HEK293 (cell line): ENCODE results near the gene MEF2C.

Experiments used
- CTCF ChIA-PET: fragments of 350-600 bp; formaldehyde crosslinking; extraction: SDS; loops from one replicate; lab custom pipeline; 2021; ENCODE audit warnings: antibody characterized with exemption; lab: Yijun Ruan, JAX
- POLR2A ChIA-PET: fragments of 300-600 bp; formaldehyde crosslinking; extraction: SDS; loops from one replicate; lab custom pipeline; 2020; ENCODE audit warnings: antibody characterized with exemption, inconsistent platforms; lab: Yijun Ruan, JAX
- H3K27ac ChIP-seq: fragments of 200-500 bp; sonication (Bioruptor generic); 2 replicates; pipeline ENCODE4 v1.5.1; 2014; ENCODE audit warnings: low read depth, low read length, control low read depth, inconsistent platforms; ENCODE audit errors: extremely low read depth
- H3K36me3 ChIP-seq, 2 experiments: fragments of 200-500 bp in 1 of 2; sonication (Bioruptor generic) in 1 of 2; 1 replicate in 1 of 2; 2 replicates in 1 of 2; pipeline ENCODE4 v1.5.1; 2014 to 2017; ENCODE audit warnings: inconsistent platforms in 2 of 2, low read length in 2 of 2; ENCODE audit not compliant: control insufficient read depth in 2 of 2, insufficient read depth in 1 of 2
- H3K4me1 ChIP-seq: fragments of 200-500 bp; sonication (Bioruptor generic); 2 replicates; pipeline ENCODE4 v1.5.1; 2014; ENCODE audit warnings: mild to moderate bottlenecking, low read length, inconsistent platforms; ENCODE audit not compliant: control insufficient read depth, insufficient read depth
- H3K4me3 ChIP-seq: 2 replicates; pipeline ENCODE4 v1.5.1; 2011; ENCODE audit warnings: low read depth, mild to moderate bottlenecking, control low read depth, low read length, moderate library complexity
- H3K9me3 ChIP-seq: fragments of 200-500 bp; sonication (Bioruptor generic); 2 replicates; pipeline ENCODE4 v1.5.1; 2014; ENCODE audit warnings: low read depth, low read length, inconsistent platforms; ENCODE audit not compliant: control insufficient read depth, insufficient read depth
- GLIS1 ChIP-seq: fragments of 450-650 bp; formaldehyde crosslinking; IDR thresholded peaks from 2 replicates; pipeline ENCODE4 v1.5.1; 2016; ENCODE audit warnings: missing biosample characterization, missing genetic modification characterization
- MYNN ChIP-seq: fragments of 450-650 bp; formaldehyde crosslinking; IDR thresholded peaks from 2 replicates; pipeline ENCODE4 v1.5.1; 2016; ENCODE audit warnings: missing biosample characterization, missing genetic modification characterization, borderline replicate concordance
- MZF1 ChIP-seq: fragments of 450-650 bp; formaldehyde crosslinking; IDR thresholded peaks from 2 replicates; pipeline ENCODE4 v1.5.1; 2017; ENCODE audit warnings: missing biosample characterization, missing genetic modification characterization, borderline replicate concordance
- ZIC2 ChIP-seq: fragments of 450-650 bp; formaldehyde crosslinking; IDR thresholded peaks from 2 replicates; pipeline ENCODE4 v1.5.1; 2016; ENCODE audit warnings: missing biosample characterization, missing genetic modification characterization
- ZNF10 ChIP-seq: fragments of 450-650 bp; formaldehyde crosslinking; IDR thresholded peaks from 2 replicates; pipeline ENCODE4 v1.5.1; 2017; ENCODE audit warnings: missing biosample characterization, missing genetic modification characterization
- ZNF114 ChIP-seq: fragments of 450-650 bp; formaldehyde crosslinking; IDR thresholded peaks from 2 replicates; pipeline ENCODE4 v1.5.0; 2017; ENCODE audit warnings: missing biosample characterization, missing genetic modification characterization
- ZNF133 ChIP-seq: fragments of 450-650 bp; formaldehyde crosslinking; IDR thresholded peaks from 2 replicates; pipeline ENCODE4 v1.5.1; 2016; ENCODE audit warnings: missing biosample characterization, missing genetic modification characterization
- ZNF174 ChIP-seq: fragments of 450-650 bp; formaldehyde crosslinking; IDR thresholded peaks from 2 replicates; pipeline ENCODE4 v1.5.0; 2017; ENCODE audit warnings: missing biosample characterization, mild to moderate bottlenecking, missing genetic modification characterization
- ZNF221 ChIP-seq: fragments of 450-650 bp; formaldehyde crosslinking; IDR thresholded peaks from 2 replicates; pipeline ENCODE4 v1.5.1; 2017; ENCODE audit warnings: missing biosample characterization, missing genetic modification characterization, borderline replicate concordance
- ZNF266 ChIP-seq: fragments of 450-650 bp; formaldehyde crosslinking; IDR thresholded peaks from 2 replicates; pipeline ENCODE4 v1.5.1; 2016; ENCODE audit warnings: missing biosample characterization, missing genetic modification characterization, low read depth
- ZNF549 ChIP-seq: fragments of 450-650 bp; IDR thresholded peaks from 2 replicates; pipeline ENCODE4 v1.5.1; 2018; ENCODE audit warnings: missing biosample characterization, missing genetic modification characterization, mild to moderate bottlenecking, inconsistent platforms, moderate library complexity
- ZNF558 ChIP-seq: fragments of 450-650 bp; formaldehyde crosslinking; IDR thresholded peaks from 2 replicates; pipeline ENCODE4 v1.5.1; 2016; ENCODE audit warnings: missing biosample characterization, missing genetic modification characterization
- ZNF600 ChIP-seq: fragments of 450-650 bp; formaldehyde crosslinking; IDR thresholded peaks from 2 replicates; pipeline ENCODE4 v1.5.1; 2016; ENCODE audit warnings: missing biosample characterization, missing genetic modification characterization
- ZNF626 ChIP-seq: fragments of 450-650 bp; sonication (Bioruptor Pico); formaldehyde crosslinking; IDR thresholded peaks from 2 replicates; pipeline ENCODE4 v1.5.1; 2018; ENCODE audit warnings: missing biosample characterization, missing genetic modification characterization, inconsistent platforms
- ZNF654 ChIP-seq: fragments of 450-650 bp; formaldehyde crosslinking; IDR thresholded peaks from 2 replicates; pipeline ENCODE4 v1.5.1; 2016; ENCODE audit warnings: low read depth, missing biosample characterization, missing genetic modification characterization
- ZNF677 ChIP-seq: fragments of 450-650 bp; IDR thresholded peaks from 2 replicates; pipeline ENCODE4 v1.5.0; 2018; ENCODE audit warnings: missing biosample characterization, mild to moderate bottlenecking, missing genetic modification characterization, moderate library complexity
- ZNF785 ChIP-seq: fragments of 450-650 bp; formaldehyde crosslinking; IDR thresholded peaks from 2 replicates; pipeline ENCODE4 v1.5.1; 2016; ENCODE audit warnings: missing biosample characterization, missing genetic modification characterization
- ZNF830 ChIP-seq: fragments of 450-650 bp; IDR thresholded peaks from 2 replicates; pipeline ENCODE4 v1.5.0; 2018; ENCODE audit warnings: missing biosample characterization, missing genetic modification characterization, low read depth, mild to moderate bottlenecking, moderate library complexity
- ZNF837 ChIP-seq: fragments of 450-650 bp; formaldehyde crosslinking; IDR thresholded peaks from 2 replicates; pipeline ENCODE4 v1.5.1; 2016; ENCODE audit warnings: missing biosample characterization, missing genetic modification characterization
- TF ChIP-seq, protein P1 (sequence below): fragments of 450-650 bp; formaldehyde crosslinking; IDR thresholded peaks from 2 replicates; pipeline ENCODE4 v1.5.1; 2016; ENCODE audit warnings: missing biosample characterization, missing genetic modification characterization
- TF ChIP-seq, protein P2 (sequence below): fragments of 450-650 bp; formaldehyde crosslinking; IDR thresholded peaks from 2 replicates; pipeline ENCODE4 v1.5.1; 2016; ENCODE audit warnings: missing biosample characterization, missing genetic modification characterization
- TF ChIP-seq, protein P3 (sequence below): fragments of 450-650 bp; formaldehyde crosslinking; IDR thresholded peaks from 2 replicates; pipeline ENCODE4 v1.5.1; 2016; ENCODE audit warnings: missing biosample characterization, missing genetic modification characterization, low read depth
- TF ChIP-seq, protein P4 (sequence below): fragments of 450-650 bp; formaldehyde crosslinking; IDR thresholded peaks from 2 replicates; pipeline ENCODE4 v1.5.1; 2016; ENCODE audit warnings: missing biosample characterization, missing genetic modification characterization

The MEF2C gene

DNA sequence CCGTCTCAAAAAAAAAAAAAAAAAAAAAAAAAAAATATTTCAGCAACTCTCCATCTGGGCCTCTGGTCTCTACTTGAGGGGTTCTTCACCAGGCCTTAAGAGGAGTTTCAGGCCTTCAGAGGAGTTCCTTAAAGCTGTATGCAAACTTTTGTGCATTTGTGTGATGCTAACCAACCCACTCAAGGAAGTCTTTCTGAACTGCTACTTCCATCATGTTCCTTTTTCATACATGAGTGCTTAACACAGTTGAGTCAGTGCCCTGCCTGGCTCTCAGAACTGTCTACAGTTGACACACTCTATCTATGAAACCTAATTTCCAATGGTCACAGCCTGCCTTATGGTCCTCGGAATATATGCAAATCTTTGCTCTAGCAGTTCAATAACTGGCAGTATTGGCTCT, 146.5 kb downstream of the MEF2C start:
- H3K9me3 ChIP-seq: no peaks in the 10 kb centered on the region
- TF ChIP-seq ZNF266 (tag by site-specific recombination) (no peak), ZNF600 (tag by site-specific recombination) (no peak), ZNF133 (tag by site-specific recombination) (no peak), MZF1 (no peak), ZIC2 (tag by site-specific recombination) (no peak), ZNF677 (tag by site-specific recombination) (no peak), ZNF785 (tag by site-specific recombination) (no peak), ZNF626 (tag by site-specific recombination) (no peak), ZNF837 (tag by site-specific recombination) (no peak), ZNF174 (no peak), ZNF654 (tag by site-specific recombination) (no peak)
- TF ChIP-seq, protein P1, sequence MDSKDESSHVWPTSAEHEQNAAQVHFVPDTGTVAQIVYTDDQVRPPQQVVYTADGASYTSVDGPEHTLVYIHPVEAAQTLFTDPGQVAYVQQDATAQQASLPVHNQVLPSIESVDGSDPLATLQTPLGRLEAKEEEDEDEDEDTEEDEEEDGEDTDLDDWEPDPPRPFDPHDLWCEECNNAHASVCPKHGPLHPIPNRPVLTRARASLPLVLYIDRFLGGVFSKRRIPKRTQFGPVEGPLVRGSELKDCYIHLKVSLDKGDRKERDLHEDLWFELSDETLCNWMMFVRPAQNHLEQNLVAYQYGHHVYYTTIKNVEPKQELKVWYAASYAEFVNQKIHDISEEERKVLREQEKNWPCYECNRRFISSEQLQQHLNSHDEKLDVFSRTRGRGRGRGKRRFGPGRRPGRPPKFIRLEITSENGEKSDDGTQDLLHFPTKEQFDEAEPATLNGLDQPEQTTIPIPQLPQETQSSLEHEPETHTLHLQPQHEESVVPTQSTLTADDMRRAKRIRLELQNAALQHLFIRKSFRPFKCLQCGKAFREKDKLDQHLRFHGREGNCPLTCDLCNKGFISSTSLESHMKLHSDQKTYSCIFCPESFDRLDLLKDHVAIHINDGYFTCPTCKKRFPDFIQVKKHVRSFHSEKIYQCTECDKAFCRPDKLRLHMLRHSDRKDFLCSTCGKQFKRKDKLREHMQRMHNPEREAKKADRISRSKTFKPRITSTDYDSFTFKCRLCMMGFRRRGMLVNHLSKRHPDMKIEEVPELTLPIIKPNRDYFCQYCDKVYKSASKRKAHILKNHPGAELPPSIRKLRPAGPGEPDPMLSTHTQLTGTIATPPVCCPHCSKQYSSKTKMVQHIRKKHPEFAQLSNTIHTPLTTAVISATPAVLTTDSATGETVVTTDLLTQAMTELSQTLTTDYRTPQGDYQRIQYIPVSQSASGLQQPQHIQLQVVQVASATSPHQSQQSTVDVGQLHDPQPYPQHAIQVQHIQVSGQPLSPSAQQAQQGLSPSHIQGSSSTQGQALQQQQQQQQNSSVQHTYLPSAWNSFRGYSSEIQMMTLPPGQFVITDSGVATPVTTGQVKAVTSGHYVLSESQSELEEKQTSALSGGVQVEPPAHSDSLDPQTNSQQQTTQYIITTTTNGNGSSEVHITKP (tag by site-specific recombination): no peak
- TF ChIP-seq, protein P2, sequence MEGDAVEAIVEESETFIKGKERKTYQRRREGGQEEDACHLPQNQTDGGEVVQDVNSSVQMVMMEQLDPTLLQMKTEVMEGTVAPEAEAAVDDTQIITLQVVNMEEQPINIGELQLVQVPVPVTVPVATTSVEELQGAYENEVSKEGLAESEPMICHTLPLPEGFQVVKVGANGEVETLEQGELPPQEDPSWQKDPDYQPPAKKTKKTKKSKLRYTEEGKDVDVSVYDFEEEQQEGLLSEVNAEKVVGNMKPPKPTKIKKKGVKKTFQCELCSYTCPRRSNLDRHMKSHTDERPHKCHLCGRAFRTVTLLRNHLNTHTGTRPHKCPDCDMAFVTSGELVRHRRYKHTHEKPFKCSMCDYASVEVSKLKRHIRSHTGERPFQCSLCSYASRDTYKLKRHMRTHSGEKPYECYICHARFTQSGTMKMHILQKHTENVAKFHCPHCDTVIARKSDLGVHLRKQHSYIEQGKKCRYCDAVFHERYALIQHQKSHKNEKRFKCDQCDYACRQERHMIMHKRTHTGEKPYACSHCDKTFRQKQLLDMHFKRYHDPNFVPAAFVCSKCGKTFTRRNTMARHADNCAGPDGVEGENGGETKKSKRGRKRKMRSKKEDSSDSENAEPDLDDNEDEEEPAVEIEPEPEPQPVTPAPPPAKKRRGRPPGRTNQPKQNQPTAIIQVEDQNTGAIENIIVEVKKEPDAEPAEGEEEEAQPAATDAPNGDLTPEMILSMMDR: no peak
- TF ChIP-seq, protein P3, sequence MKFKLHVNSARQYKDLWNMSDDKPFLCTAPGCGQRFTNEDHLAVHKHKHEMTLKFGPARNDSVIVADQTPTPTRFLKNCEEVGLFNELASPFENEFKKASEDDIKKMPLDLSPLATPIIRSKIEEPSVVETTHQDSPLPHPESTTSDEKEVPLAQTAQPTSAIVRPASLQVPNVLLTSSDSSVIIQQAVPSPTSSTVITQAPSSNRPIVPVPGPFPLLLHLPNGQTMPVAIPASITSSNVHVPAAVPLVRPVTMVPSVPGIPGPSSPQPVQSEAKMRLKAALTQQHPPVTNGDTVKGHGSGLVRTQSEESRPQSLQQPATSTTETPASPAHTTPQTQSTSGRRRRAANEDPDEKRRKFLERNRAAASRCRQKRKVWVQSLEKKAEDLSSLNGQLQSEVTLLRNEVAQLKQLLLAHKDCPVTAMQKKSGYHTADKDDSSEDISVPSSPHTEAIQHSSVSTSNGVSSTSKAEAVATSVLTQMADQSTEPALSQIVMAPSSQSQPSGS (tag by site-specific recombination): no peak
- TF ChIP-seq, all 188 proteins: peak for 0
- no peak overlapping the region for H3K27ac ChIP-seq
- POLR2A ChIA-PET: no interaction called here
- no peak overlapping the region for H3K4me3 ChIP-seq
- CTCF ChIA-PET: interaction anchor here (1.1 kb wide), 1 partner anchor 41 kb away, joined by 5 read pairs; no protein-coding TSS in a partner anchor
- H3K4me1 ChIP-seq: peaks cover 6% of the 10 kb centered on the region; the same call in 1 of the 2 replicates
- H3K36me3 ChIP-seq: no peaks in the 10 kb centered on the region

DNA sequence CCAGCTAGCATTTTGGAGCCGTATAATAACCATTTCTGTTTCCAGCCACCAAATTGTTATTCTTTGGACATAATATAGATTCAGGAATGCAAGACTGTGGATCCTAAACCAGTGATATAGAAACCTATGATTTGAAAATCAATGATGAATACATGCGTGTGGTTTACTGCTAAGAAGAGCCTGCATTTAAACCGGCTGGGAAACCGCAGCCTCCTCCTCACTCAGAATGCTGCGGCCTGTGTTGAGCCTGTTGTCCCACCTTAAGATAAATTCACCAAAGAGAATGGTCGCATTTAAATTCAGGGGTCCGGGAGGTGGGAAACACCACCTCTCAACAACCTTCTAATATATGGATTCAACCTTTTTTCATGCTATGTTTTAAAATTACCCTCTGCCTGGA, 148.0 kb downstream of the MEF2C start:
- H3K36me3 ChIP-seq: no peaks in the 10 kb centered on the region
- CTCF ChIA-PET: no interaction called here
- POLR2A ChIA-PET: no interaction called here

DNA sequence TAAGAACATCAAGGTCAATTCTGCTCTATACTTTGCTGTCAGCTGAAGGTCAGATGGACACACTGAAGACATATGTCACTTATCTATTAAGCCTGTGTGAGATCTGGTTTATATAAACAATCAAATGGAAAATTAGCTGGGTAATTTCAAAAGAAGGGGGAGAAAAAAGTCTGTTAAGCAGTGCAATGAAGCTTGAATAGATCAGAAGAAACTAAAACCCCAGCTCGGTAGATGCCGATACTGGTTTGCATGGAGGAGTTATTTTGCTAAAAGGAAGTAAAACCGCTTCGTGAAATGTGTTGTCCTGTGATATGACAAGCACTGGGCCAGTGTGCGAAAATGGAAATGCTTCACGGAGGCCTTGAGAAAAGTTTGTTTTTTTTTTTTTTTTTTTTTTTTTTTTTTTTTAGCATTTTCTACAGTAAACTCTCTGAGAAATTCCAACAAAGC, 148.8 kb downstream of the MEF2C start:
- Histone ChIP-seq H3K4me1 (no peaks in the 10 kb centered on the region), H3K27ac (no peak overlapping the region), H3K9me3 (no peaks in the 10 kb centered on the region), H3K4me3 (no peak overlapping the region), H3K36me3 (no peaks in the 10 kb centered on the region)
- POLR2A ChIA-PET: no interaction called here
- CTCF ChIA-PET: no interaction called here
- TF ChIP-seq MYNN (tag by site-specific recombination) (no peak), ZNF114 (tag by site-specific recombination) (no peak), ZNF549 (tag by site-specific recombination) (no peak), ZNF558 (tag by site-specific recombination) (no peak), ZNF221 (no peak), ZNF830 (no peak), ZNF10 (tag by site-specific recombination) (no peak)
- TF ChIP-seq, protein P4, sequence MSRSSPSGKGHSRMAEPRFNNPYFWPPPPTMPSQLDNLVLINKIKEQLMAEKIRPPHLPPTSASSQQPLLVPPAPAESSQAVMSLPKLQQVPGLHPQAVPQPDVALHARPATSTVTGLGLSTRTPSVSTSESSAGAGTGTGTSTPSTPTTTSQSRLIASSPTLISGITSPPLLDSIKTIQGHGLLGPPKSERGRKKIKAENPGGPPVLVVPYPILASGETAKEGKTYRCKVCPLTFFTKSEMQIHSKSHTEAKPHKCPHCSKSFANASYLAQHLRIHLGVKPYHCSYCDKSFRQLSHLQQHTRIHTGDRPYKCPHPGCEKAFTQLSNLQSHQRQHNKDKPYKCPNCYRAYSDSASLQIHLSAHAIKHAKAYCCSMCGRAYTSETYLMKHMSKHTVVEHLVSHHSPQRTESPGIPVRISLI (tag by site-specific recombination): peak; percentile 74

More for the DNA sequence above, 148.0 kb downstream of the MEF2C start:
- Histone ChIP-seq H3K9me3 (no peaks in the 10 kb centered on the region), H3K27ac (no peak overlapping the region)
- no peak for TF ChIP-seq GLIS1 (tag by site-specific recombination)
- TF ChIP-seq, all 188 proteins: peak for 0
- no peak overlapping the region for H3K4me3 ChIP-seq
- H3K4me1 ChIP-seq: no peaks in the 10 kb centered on the region
